Measurements from ENCODE around the gene KCND3.
"Not testable (repeated sequence)": the region's sequence is repeated elsewhere in the genome, so short reads cannot be mapped to it uniquely, and the experiment has no call there.

The KCND3 gene

GRCh38 chr1:111811891-111812290 is 177.6 kb downstream of the KCND3 start:
- DNase-seq (ENCODE audit: low read depth), result no peak

GRCh38 chr1:111805251-111805650 is 184.2 kb downstream of the KCND3 start:
- no peak for DNase-seq (ENCODE audit: low read depth)

DNA sequence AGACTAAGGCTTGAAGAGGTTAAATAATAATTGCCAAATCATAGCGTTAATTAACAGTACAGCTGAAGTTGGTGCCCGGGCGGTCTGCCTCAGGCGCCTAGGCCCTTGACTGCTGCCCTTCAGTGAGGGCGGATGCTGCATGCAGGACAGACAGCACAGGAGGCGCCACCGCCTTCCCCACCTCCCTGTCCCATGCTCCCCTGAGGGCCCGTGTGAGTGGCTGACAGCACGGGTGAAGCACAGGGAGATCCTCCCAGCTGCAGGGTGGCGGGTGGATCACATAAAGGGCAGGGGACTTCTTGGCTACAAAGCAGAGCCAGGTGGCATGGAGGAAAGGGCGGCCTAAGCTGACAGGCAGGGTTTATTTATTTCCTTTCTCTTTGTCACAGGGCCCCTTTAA is 184.7 kb downstream of the KCND3 start:
- no peak for DNase-seq (ENCODE audit: low read depth)

DNA sequence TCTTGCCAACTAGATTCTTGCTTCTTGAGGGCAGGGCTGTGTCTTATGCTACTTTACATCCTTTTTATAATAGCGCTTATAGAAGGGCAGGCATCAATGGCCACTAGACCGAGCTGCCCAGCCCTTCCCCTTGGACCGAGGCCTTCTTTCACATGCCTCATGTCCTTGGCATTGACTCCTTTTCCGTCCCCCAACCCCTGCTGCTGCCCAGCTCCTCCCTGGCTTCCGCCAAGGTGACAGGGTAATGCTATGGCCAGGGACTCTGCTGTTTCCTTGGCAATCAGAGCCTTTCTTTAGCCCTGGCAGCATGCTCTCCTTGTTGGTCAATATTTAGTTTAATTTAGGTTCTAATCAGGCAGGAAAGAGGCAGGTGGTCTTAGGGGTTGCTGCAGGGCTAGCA is 185.5 kb downstream of the KCND3 start:
- DNase-seq (ENCODE audit: low read depth), result no peak

DNA sequence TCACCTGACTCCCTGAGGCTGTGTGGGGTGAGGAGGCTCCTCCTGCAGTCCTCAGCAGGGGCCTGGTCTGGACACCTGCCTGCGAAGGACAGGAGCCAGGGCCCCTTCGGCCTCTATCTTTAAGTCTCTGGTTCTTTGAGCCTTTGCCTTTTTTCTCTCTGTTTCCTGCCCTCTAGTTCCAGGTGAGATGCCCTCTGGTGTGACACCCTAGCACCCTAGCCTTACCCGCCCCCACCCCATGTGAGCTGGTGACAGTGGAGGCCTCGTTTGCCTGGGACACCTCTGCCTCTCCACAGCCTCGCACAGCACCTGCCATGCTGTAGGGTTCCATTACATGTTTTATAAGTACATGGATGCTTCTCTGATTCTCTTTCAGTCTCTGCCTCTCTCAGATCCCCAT is 186.5 kb downstream of the KCND3 start:
- no peak for DNase-seq (ENCODE audit: low read depth)

- DNase-seq (ENCODE audit: low read depth), result no peak
Measured at GRCh38 chr1:111802110-111802509, 187.4 kb downstream of the KCND3 start.

DNA sequence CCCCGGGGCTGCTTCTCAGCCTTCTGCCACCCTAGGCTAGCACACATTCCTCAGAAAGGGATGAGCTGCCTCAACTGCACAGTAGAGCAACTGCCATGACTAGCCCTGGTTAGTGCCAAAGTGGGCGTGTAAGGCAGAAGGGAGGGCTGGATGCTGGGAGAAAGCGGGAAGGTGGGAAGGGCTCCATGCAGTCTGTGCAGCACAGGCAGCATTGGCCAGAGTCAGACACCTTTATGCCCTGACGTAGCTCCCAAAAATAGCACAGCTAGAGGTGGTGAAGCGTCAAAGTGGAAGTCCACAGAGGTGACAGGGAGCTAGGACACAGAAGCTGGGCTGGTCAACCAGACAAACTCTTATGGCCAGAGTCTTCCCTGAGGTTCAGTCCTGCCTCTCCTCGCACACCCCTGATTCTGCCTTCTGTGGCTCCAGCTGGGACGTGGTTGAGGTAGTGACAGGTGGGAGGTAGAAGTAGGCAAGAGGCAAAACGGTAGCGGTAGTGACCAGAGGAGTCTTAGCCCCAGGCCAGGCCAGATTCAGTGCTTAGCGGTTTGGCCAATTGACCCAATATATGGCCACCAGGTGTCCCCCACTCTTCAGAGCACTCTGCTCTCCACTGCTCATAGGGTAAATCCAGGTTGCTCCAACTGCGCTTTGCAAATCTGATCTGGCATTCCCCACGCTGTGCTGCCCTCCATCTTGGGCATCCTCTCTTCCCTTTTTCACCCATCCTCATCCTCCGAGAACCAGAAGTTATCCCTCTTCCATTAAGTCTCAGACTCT is 188.2 kb downstream of the KCND3 start:
- DNase-seq (ENCODE audit: low read depth), result no peak

GRCh38 chr1:111799722-111800121 is 189.7 kb downstream of the KCND3 start:
- DNase-seq (ENCODE audit: low read depth), result not testable (repeated sequence)

GRCh38 chr1:111798580-111798979 is 190.9 kb downstream of the KCND3 start:
- DNase-seq (ENCODE audit: low read depth), result no peak

- DNase-seq (ENCODE audit: low read depth), result no peak
Measured at GRCh38 chr1:111795401-111795800, 194.1 kb downstream of the KCND3 start.

DNA sequence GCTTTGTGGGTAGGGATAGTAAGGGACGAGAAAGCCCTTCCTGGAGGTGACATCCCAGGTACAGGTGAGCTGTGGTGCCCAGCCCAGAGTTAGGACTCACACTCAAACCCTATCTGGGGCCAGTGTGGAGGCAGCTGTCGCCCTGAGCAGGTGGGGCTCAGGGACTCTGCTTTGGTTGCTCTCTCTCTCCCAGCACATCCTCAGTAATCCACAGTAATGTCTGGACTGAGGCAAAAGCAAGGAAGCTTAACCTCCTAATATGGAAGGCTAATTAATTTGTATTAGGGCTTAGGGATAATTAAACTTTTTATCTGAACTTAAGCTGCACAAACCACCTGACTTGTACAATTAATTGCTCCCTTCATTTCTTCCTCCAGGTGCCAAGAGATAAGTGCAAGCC is 195.5 kb downstream of the KCND3 start:
- DNase-seq (ENCODE audit: low read depth), result no peak

GRCh38 chr1:111792249-111792648 is 197.2 kb downstream of the KCND3 start:
- DNase-seq (ENCODE audit: low read depth), result no peak

DNA sequence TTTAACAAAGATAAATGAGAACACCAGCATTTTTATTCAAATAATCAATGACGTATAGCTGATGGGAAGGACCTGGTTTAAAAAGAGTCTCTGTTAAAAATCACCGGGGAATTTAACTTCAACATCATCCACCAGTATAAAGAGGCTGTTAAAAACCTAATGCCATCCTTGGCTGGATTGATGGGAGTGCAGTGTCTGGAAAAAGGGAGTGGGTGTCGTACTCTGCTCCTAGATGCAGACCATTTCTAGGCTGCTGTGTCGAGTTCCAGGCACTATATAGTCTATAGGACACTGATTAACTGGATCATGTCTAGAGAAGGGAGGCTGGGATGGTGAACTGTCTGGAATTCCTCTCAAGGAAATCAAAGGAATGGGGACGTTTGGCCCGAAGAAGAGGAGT is 197.7 kb downstream of the KCND3 start:
- no peak for DNase-seq (ENCODE audit: low read depth)

- peak; percentile 57 for DNase-seq (ENCODE audit: low read depth)
Measured at GRCh38 chr1:111789666-111790316, 199.7 kb downstream of the KCND3 start.

- no peak for DNase-seq (ENCODE audit: low read depth)
Measured at GRCh38 chr1:111789142-111789541, 200.3 kb downstream of the KCND3 start.

GRCh38 chr1:111786669-111787207 is 202.7 kb downstream of the KCND3 start:
- DNase-seq (ENCODE audit: low read depth), result no peak

DNA sequence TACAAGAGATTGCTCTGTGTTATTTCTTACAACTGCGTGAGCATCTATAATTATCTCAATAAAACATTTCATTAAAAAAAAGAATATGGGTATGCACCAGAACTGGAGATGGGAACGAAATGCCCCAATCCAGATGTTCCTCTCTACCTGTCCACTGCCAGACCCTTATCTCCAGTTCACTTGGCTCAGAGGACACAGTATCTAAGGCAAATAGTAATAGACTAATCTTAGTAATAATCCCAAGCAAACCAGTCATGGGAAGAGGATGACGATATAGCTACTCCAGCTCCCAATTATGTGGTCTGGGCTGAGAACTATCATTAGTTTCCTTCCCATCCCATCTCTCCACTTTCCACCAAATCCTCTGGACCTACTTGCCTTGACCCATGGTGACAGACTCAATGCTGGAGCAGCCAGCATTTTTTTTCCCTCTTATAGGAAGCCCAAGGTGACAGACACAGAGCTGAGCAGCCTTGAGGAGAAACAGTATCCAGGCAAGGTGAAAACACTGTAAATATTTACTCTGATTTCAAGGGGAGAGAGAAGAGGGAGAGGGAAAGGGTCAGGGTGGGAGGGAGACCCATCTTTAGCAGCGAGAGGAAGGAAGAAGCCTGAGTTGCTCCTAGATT is 205.1 kb downstream of the KCND3 start:
- DNase-seq (ENCODE audit: low read depth), result no peak

GRCh38 chr1:111779546-111779945 is 209.9 kb downstream of the KCND3 start:
- no peak for DNase-seq (ENCODE audit: low read depth)

GRCh38 chr1:111778541-111779051 is 210.9 kb downstream of the KCND3 start:
- peak; percentile 27 for DNase-seq (ENCODE audit: low read depth)

DNA sequence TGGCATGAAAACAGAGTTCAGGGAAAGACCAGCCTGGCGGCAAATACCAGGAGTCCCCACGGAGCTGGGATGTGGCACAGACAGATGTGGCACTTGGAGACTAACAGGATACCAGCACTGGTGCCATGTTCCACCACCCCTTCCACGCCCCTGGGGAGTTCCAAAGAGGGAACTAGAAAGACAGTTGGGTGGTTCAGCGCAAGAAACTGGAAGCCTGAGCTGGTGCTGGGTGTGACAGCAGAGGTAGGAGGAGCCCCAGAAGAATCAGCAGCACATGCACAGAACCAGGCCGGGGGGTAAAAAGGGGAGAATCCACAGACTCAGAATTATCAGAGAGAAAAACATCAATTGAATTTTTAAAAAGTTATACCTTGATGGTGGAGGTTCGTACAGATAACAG is 211.4 kb downstream of the KCND3 start:
- no peak for DNase-seq (ENCODE audit: low read depth)

DNA sequence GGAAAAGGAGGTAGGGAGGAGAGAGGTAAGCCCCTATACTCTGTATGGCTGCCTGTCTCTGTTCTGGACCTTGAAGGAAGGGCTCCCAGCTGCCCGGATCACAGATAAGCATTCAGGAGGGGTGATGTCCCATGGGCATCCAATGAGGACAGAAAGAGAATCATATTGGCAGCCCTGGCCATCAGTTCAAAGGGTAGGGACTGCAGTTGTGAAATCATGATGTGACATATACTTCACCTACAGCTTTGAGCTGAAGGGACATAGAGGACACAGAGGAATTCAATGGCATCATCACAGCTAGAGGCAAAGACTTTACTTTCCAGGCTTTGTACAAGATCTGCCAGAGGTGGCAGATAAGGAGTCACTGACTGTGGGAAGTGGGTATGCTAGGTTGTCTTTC is 212.2 kb downstream of the KCND3 start:
- DNase-seq (ENCODE audit: low read depth), result no peak

DNA sequence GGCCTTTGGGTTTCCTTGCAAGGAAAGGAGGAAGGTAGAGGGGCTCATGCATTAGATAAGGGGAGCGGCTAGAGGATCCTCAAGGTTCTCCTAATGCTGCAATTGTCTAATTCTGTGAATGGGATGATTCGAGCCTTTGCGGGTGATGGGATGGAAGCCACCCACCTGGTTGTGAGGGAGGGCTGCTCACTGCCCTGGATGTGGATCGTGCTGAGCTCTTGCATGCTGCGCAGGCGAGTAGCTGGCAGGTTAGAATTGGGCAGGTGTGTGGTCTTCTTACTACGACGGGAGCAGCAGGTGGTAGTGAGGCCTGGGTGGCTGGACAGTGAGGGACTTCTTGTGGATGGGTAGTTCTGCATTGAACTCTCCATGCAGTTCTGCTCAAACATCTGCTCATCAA is 212.6 kb downstream of the KCND3 start:
- DNase-seq (ENCODE audit: low read depth), result no peak

DNA sequence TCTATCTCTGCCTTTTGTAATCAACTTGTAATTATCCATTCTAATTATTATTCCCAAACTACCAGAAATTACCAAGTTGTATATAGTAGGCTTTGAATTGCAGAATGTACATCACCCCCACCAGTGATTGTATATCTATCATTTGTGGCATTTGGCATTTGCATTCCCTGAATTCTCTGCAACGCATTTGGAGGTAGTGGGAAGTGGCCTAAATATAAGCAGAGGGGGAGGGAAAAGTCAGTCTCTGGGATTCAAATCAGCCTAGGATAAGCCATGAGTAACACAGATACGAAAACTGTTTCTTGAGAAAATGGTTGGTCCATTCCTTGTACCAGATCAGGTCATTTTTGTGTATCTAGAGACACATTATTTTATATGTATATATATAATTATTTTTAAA is 213.1 kb downstream of the KCND3 start:
- DNase-seq (ENCODE audit: low read depth), result no peak
